PC-9 (cell line): ENCODE measurements around the gene FAM234A. TPM values are rescaled to one million over a fixed set of nuclear protein-coding genes. Genes with fewer than 3 reads are reported as not detected.

Source experiments
- BruUV-seq: library from RNA; stranded (reverse); fragments of 400-500 nt; replicated peaks from 2 replicates; lab custom pipeline; 2021; lab: Mats Ljungman, UMichigan
- CTCF ChIA-PET: fragments of 300-600 bp; sonication (Branson Sonifier 250); formaldehyde crosslinking; loops from one replicate; lab custom pipeline; 2022; ENCODE audit warnings: antibody characterized with exemption; lab: Charles Lee
- POLR2A ChIA-PET: fragments of 300-600 bp; sonication (Branson Sonifier 250); formaldehyde crosslinking; loops from one replicate; lab custom pipeline; 2022; ENCODE audit warnings: antibody characterized with exemption; ENCODE audit not compliant: unreplicated experiment; lab: Charles Lee
- DNase-seq, 2 experiments: peaks; one replicate each; pipeline versions ENCODE4 v3.0.0 to v3.0.0-alpha.2; 2015 to 2022; ENCODE audit warnings: mixed read lengths in 1 of 2
- H2AFZ ChIP-seq: fragments of 200-600 bp; sonication (generic); 2 replicates; pipeline ENCODE4 v1.8.1; 2017; ENCODE audit warnings: antibody characterized with exemption
- H3F3A ChIP-seq: fragments of 200-600 bp; sonication (generic); 2 replicates; pipeline ENCODE4 v1.8.1; 2017; ENCODE audit warnings: antibody characterized with exemption, mild to moderate bottlenecking, low read depth; ENCODE audit not compliant: insufficient read depth
- H3K27ac ChIP-seq: fragments of 200-600 bp; sonication (generic); 2 replicates; pipeline ENCODE4 v1.6.1; 2016; ENCODE audit warnings: mixed run types
- H3K27me3 ChIP-seq: fragments of 200-600 bp; sonication (generic); 2 replicates; pipeline ENCODE4 v1.6.1; 2016; ENCODE audit warnings: low read depth, mixed run types; ENCODE audit not compliant: insufficient read depth
- H3K36me3 ChIP-seq: fragments of 200-600 bp; sonication (generic); 2 replicates; pipeline ENCODE4 v1.6.1; 2016; ENCODE audit warnings: low read depth, mixed run types
- H3K4me1 ChIP-seq: fragments of 200-600 bp; sonication (generic); replicated peaks from 2 replicates; pipeline ENCODE4 v1.6.1; 2016; ENCODE audit warnings: mixed run types; ENCODE audit not compliant: insufficient read depth
- H3K4me2 ChIP-seq: fragments of 200-600 bp; sonication (generic); 2 replicates; pipeline ENCODE4 v1.6.1; 2017; ENCODE audit warnings: mixed run types
- H3K4me3 ChIP-seq: fragments of 200-600 bp; sonication (generic); 2 replicates; pipeline ENCODE4 v1.6.1; 2016; ENCODE audit warnings: mixed run types
- H3K79me2 ChIP-seq: fragments of 200-600 bp; sonication (generic); 2 replicates; pipeline ENCODE4 v1.6.1; 2017; ENCODE audit warnings: low read depth, mixed run types
- H3K9me2 ChIP-seq: fragments of 200-600 bp; sonication (generic); 2 replicates; pipeline ENCODE4 v1.8.1; 2017; ENCODE audit warnings: mild to moderate bottlenecking; ENCODE audit not compliant: insufficient read depth
- H3K9me3 ChIP-seq: fragments of 200-600 bp; sonication (generic); 2 replicates; pipeline ENCODE4 v1.8.1; 2016; ENCODE audit warnings: low read depth; ENCODE audit not compliant: insufficient read depth
- H4K20me1 ChIP-seq: fragments of 200-600 bp; sonication (generic); 2 replicates; pipeline ENCODE4 v1.8.1; 2017; ENCODE audit not compliant: insufficient read depth
- CTCF ChIP-seq: fragments of 200-600 bp; sonication (generic); conservative IDR thresholded peaks from 2 replicates; pipeline ENCODE4 v1.6.1; 2017; ENCODE audit warnings: mixed run types, antibody characterized with exemption, mild to moderate bottlenecking, moderate library complexity
- EZH2 ChIP-seq: fragments of 200-600 bp; sonication (generic); IDR thresholded peaks from 2 replicates; pipeline ENCODE4 v1.8.0; 2017; ENCODE audit warnings: antibody characterized with exemption, low read depth
- intact Hi-C: fragments of 100-400 bp; cut with micrococcal nuclease; formaldehyde crosslinking; loops from one replicate; pipeline ENCODE4 v1.10.0; 2022; ENCODE audit not compliant: unreplicated experiment
- total RNA-seq: library from RNA; stranded (reverse); gene quantifications from 2 replicates; pipeline ENCODE4 v1.2.3, GENCODE V29; 2021

The FAM234A gene
- total RNA-seq, 1 experiment from 2014 or later = 131 TPM

GRCh38 chr16:281660-282255 is 47.1 kb downstream of the FAM234A start:
- Histone ChIP-seq H3F3A (peaks cover 17% of the 10 kb centered on the region; the same call in 1 of the 2 replicates), H3K4me1 (no peaks in the 10 kb centered on the region), H3K79me2 (no peaks in the 10 kb centered on the region), H3K9me3 (no peaks in the 10 kb centered on the region), H3K27ac (no peak overlapping the region), H3K36me3 (no peaks in the 10 kb centered on the region), H3K4me3 (no peak overlapping the region), H4K20me1 (no peaks in the 10 kb centered on the region), H2AFZ (no peak overlapping the region), H3K9me2 (no peaks in the 10 kb centered on the region), H3K4me2 (no peak overlapping the region), H3K27me3 (peaks cover 6% of the 10 kb centered on the region; the same call in 1 of the 2 replicates)
- ChIA-PET POLR2A (no interaction called here), CTCF (no interaction called here)
- DNase-seq = no peak
- no TSS peak for BruUV-seq
- intact Hi-C loops = no loop called here
- TF ChIP-seq EZH2 (no peak), CTCF (no peak)

GRCh38 chr16:282491-282890 is 47.9 kb downstream of the FAM234A start:
- Histone ChIP-seq H3K9me3 (no peaks in the 10 kb centered on the region), H3K36me3 (no peaks in the 10 kb centered on the region), H4K20me1 (no peaks in the 10 kb centered on the region), H3K79me2 (no peaks in the 10 kb centered on the region), H3K27me3 (peaks cover 6% of the 10 kb centered on the region; the same call in 1 of the 2 replicates), H3K27ac (no peak overlapping the region), H3K4me3 (no peak overlapping the region), H3K9me2 (no peaks in the 10 kb centered on the region), H2AFZ (no peak overlapping the region), H3K4me1 (no peaks in the 10 kb centered on the region), H3F3A (peaks cover 17% of the 10 kb centered on the region; the same call in 1 of the 2 replicates), H3K4me2 (no peak overlapping the region)
- BruUV-seq = no TSS peak
- DNase-seq = no peak
- POLR2A ChIA-PET = no interaction called here
- CTCF ChIA-PET = no interaction called here
- intact Hi-C loops = no loop called here
- no peak for TF ChIP-seq EZH2
- no peak for TF ChIP-seq CTCF

- Histone ChIP-seq H3K9me3 (no peaks in the 10 kb centered on the region), H3K4me2 (no peak within 1 kb of the TSS), H3K79me2 (no peaks in the 10 kb centered on the region), H3K27ac (no peak within 1 kb of the TSS), H3K27me3 (peaks cover 6% of the 10 kb centered on the region; the same call in 1 of the 2 replicates), H4K20me1 (no peaks in the 10 kb centered on the region), H3K9me2 (no peaks in the 10 kb centered on the region), H3K4me3 (no peak within 1 kb of the TSS), H3K4me1 (no peaks in the 10 kb centered on the region), H3F3A (peaks cover 13% of the 10 kb centered on the region; the same call in 1 of the 2 replicates), H2AFZ (no peak within 1 kb of the TSS), H3K36me3 (no peaks in the 10 kb centered on the region)
- ChIA-PET POLR2A (no interaction called here), CTCF (interaction anchor here (0.6 kb wide), 1 partner anchor 38 kb away, joined by 24 read pairs; no protein-coding TSS in a partner anchor)
- intact Hi-C loops = no loop called here
- BruUV-seq = no TSS peak
- TF ChIP-seq CTCF (no peak), EZH2 (no peak)
- no peak for DNase-seq
Observed at GRCh38 chr16:283033-283805, 48.6 kb downstream of the FAM234A start, which contains the start of gene PDIA2. Gene PDIA2 (plus strand): TSS chr16:283164. CDS start chr16:283170, 6 bp downstream.
